GM12873 (cell line): ENCODE measurements around the gene PELI2.
A peak's percentile ranks its signal among the peaks of the same experiment; 100 is the strongest.

Experiments
- TF ChIP-seq, protein P1 (sequence below): IDR thresholded peaks from 2 replicates; pipeline ENCODE4 v1.5.1; 2012; ENCODE audit warnings: low read depth, mild to moderate bottlenecking, moderate library complexity, low read length, control low read depth; ENCODE audit not compliant: insufficient read depth; ENCODE audit errors: missing control alignments

PELI2 gene

DNA sequence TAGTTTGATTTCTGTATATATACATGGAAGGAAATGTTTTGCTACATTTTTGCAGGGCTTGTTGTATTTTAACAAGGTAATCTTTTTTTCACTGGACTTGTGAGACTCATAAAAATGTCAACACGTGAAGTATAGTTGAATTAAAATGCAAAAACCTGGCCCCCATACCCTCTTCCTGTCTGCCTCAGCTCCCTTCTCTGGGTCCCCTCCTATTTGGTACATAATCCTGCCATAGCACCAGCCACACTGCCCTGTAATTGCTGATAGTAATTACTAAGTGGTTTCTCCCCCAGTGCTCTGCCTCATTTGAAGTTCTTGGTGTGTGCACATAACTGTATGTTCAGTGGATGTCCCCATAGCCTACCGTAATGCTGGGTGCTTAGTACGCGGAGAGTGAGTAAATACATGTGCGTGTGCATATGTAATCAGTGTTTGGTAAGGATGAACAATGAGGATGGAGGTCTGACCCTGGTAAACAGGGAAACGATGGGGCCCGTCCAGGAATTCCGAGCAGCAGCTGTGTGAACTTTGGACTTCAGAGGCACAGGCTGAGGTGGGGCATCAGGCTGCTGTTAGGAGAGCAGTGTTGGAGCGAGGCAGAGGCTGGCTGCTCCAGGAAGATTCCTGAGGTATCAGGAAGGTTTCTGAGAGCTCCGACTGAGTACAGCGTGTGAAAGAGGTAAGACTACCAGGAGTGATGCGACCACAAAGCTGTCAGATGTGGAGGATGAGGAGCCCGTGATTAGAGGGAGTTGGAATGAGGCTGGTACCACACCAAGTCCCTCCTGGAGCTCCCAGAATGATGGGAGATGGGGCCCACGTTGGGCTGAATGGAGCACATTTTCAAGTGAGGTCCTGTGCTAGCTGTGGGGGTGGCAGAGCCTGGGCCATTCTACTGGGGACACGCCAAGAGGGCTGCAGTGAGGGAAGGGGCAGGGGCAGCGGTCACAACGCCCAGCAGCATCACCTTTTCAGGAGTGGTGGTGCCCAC is 106.8 kb downstream of the PELI2 start:
- TF ChIP-seq, protein P1, sequence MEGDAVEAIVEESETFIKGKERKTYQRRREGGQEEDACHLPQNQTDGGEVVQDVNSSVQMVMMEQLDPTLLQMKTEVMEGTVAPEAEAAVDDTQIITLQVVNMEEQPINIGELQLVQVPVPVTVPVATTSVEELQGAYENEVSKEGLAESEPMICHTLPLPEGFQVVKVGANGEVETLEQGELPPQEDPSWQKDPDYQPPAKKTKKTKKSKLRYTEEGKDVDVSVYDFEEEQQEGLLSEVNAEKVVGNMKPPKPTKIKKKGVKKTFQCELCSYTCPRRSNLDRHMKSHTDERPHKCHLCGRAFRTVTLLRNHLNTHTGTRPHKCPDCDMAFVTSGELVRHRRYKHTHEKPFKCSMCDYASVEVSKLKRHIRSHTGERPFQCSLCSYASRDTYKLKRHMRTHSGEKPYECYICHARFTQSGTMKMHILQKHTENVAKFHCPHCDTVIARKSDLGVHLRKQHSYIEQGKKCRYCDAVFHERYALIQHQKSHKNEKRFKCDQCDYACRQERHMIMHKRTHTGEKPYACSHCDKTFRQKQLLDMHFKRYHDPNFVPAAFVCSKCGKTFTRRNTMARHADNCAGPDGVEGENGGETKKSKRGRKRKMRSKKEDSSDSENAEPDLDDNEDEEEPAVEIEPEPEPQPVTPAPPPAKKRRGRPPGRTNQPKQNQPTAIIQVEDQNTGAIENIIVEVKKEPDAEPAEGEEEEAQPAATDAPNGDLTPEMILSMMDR, result no peak

DNA sequence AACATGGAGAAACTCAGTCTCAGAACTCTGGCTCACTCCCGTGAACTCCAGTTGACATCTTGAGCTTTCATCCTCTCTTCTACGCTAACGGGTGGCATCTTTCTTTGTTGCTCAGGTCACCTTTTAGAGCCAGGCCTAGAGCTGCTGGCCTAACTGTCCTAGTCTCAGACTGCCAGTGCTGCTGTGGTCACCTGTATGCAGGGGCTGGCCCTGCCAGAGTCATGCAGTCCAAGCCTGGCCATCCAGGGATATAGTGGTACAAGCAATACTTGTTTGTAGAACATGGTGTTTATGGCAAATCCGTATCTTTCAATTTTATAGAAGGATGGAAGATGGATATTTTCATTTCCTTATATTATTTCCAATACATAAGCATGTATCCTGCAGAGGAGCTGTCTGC is 117.2 kb downstream of the PELI2 start:
- TF ChIP-seq, protein P1, result no peak

DNA sequence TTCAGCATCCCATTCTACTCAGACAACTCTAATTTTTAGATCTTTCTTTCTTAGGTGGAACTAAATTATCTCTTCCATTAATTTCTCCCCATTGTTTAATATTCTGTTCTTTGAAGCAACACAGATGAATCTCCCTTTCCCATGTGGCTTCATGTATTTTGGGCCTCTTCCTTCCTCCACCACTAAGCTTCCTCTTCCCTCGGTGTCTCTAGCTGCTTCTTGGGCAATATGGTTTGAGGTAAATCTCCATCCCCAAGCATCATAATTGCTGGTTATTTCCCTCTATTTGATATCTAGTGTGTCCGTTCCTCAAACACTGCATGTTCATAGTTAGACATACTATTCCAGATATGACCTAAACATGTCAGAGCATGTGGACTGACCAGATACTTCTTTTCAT is 119.2 kb downstream of the PELI2 start:
- TF ChIP-seq, protein P1, result no peak

DNA sequence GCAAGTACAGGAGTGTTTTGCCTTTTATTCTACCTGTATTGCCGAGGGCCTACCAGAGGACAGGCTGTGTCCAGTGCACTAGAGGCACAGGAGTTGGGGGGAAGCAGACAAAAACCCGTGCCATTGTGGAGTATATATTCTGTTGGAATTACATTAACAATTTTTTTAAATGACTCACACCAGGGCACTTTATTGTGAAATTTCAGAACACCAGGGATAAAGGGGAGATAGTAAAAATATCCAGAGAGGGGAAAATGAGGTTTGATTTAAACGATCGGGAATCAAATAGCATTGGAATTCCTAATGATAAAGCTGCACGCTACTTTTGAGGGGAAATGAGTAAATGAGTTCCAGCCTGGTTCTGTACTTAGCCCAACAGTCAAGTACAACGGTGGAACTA is 123.2 kb downstream of the PELI2 start:
- TF ChIP-seq, protein P1, result no peak

DNA sequence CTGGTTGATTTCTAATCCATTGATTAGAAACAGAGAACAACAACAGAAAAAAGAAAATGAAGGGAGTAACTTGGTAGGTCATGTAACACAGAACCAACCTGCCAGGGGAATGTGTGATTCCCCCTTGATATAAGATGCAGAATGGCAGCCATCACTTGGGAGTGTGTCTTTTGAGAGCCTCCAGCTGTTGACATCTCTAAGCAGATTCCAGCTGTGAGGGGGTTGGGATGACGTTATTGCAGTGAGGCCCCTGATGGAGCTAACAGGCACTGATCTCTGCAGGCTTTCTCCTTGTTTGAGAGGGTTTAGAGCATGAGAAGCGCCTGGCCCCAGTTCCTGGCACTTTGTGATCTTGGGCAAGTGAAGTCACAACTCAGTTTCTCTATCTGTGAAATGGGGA is 124.9 kb downstream of the PELI2 start:
- TF ChIP-seq, protein P1, result no peak

DNA sequence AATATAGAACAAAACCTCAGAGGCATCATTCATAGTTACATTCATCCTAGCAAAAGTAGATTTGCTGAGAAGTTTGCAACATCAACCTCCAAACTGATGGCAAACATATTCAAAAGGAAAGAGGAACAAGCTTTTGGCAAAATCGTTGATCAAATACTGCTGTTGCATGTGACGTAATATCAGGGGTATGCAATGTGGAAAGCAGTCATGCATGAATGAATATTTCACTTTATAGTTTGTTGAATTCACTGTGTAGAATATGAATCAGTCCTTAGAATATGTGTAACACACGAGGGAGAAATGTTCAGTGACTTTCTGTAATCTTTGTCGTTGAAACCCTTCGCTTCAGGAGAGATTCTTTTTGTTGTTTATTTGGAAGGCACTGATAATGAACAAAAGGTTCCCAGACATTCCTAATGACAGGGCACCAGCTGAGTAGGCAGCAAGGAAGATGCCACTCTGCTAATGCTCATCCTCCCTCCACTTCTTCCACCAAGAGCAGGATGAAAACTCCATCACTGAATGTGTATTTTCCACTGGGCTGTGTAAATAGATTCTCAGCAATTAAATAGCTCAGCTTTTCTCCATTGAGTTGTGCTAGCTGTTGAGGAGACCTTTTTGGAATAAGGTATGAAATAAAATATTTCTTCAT is 126.1 kb downstream of the PELI2 start:
- TF ChIP-seq, protein P1, result no peak

DNA sequence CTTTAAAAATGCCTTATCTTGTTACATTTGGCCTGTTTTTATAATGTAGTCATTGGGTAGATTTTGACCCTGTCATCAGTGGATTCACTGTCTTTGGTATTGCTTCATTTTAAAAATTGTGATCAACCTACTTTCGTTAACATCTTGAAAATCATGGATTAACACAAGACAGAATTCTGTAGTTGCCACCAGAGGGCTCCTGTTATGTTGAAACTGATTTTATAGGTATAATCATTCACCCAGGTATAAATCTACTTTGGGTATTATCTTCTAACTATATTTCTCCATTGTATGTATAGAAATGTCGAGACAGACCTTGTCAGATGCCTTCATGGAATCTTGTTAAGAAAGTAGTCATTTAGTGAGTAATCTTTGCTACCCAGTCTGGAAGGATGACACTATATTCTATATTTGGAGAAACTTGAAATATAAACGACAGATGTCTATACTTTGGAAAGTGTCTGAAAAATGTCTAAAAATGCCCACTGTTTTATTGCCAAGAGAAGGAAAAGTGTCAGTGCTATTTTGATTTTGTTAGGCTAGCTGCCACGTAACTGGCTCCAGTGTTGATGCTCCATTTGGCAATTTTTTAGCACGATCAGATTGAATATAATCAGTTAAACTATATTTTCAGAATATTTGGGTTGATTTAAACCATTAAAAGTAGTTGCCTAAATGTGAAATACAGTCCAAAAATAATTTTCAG is 129.4 kb downstream of the PELI2 start:
- TF ChIP-seq, protein P1, result peak; percentile 7
